ENCODE data around the gene USP12.
A peak's percentile ranks its signal among the peaks of the same experiment; 100 is the strongest.

Gene USP12

DNA sequence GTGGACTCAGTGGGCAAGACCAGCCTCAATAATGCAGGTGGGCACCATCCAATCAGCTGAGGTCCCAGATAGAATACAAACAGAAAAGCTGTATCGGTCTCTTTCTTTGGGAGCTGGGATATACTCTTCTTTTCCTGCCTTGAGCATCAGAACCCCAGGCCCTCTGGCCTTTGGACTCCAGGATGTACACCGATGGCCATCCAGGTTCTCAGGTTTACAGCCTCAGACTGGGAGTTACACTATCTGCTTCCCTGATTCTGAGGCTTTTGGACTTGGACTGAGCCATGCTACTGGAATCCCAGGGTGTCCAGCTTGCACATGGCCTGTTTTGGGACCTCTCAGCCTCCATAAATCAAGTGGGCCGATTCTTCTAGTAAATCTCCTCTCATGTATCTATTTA is 27.6 kb upstream of the USP12 start:
- Histone ChIP-seq H4K20me1 (ENCODE audit: insufficient read depth, low read length) (no peaks in the 10 kb centered on the region), H3K4me2 (ENCODE audit: low read length) (no peak overlapping the region)
- TF ChIP-seq, protein P1, sequence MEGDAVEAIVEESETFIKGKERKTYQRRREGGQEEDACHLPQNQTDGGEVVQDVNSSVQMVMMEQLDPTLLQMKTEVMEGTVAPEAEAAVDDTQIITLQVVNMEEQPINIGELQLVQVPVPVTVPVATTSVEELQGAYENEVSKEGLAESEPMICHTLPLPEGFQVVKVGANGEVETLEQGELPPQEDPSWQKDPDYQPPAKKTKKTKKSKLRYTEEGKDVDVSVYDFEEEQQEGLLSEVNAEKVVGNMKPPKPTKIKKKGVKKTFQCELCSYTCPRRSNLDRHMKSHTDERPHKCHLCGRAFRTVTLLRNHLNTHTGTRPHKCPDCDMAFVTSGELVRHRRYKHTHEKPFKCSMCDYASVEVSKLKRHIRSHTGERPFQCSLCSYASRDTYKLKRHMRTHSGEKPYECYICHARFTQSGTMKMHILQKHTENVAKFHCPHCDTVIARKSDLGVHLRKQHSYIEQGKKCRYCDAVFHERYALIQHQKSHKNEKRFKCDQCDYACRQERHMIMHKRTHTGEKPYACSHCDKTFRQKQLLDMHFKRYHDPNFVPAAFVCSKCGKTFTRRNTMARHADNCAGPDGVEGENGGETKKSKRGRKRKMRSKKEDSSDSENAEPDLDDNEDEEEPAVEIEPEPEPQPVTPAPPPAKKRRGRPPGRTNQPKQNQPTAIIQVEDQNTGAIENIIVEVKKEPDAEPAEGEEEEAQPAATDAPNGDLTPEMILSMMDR (IDR thresholded peaks at IDR 0.05; ENCODE audit: low read depth, low read length): no peak

GRCh38 chr13:27194895-27195764 is 23.5 kb upstream of the USP12 start:
- Histone ChIP-seq H3K4me3 (ENCODE audit: low read length) (no peak overlapping the region), H3K79me2 (ENCODE audit: low read length) (no peaks in the 10 kb centered on the region), H3K4me1 (ENCODE audit: low read length) (peaks cover 17% of the 10 kb centered on the region), H3K36me3 (replicated peaks; ENCODE audit: low read depth, low read length) (no peaks in the 10 kb centered on the region), H3K9ac (ENCODE audit: low read length) (no peak overlapping the region), H3K9me3 (ENCODE audit: insufficient read depth, low read length) (no peaks in the 10 kb centered on the region), H3K27me3 (ENCODE audit: low read depth, low read length) (no peaks in the 10 kb centered on the region; the same call in 1 of the 2 replicates), H3K27ac (ENCODE audit: low read length) (no peak overlapping the region), H2AFZ (ENCODE audit: low read depth, low read length) (no peak overlapping the region), H4K20me1 (ENCODE audit: insufficient read depth, low read length) (no peaks in the 10 kb centered on the region), H3K4me2 (ENCODE audit: low read length) (no peak overlapping the region)
- no peak for TF ChIP-seq EZH2phosphoT487 (IDR thresholded peaks at IDR 0.05; ENCODE audit: low read depth)

More for the DNA sequence above, 27.6 kb upstream of the USP12 start:
- Histone ChIP-seq H2AFZ (ENCODE audit: low read depth, low read length) (no peak overlapping the region), H3K79me2 (ENCODE audit: low read length) (no peaks in the 10 kb centered on the region), H3K9ac (ENCODE audit: low read length) (no peak overlapping the region), H3K9me3 (ENCODE audit: insufficient read depth, low read length) (no peaks in the 10 kb centered on the region), H3K36me3 (replicated peaks; ENCODE audit: low read depth, low read length) (no peaks in the 10 kb centered on the region), H3K27me3 (ENCODE audit: low read depth, low read length) (no peaks in the 10 kb centered on the region; the same call in 1 of the 2 replicates), H3K4me3 (ENCODE audit: low read length) (no peak overlapping the region), H3K4me1 (ENCODE audit: low read length) (no peaks in the 10 kb centered on the region), H3K27ac (ENCODE audit: low read length) (no peak overlapping the region)

DNA sequence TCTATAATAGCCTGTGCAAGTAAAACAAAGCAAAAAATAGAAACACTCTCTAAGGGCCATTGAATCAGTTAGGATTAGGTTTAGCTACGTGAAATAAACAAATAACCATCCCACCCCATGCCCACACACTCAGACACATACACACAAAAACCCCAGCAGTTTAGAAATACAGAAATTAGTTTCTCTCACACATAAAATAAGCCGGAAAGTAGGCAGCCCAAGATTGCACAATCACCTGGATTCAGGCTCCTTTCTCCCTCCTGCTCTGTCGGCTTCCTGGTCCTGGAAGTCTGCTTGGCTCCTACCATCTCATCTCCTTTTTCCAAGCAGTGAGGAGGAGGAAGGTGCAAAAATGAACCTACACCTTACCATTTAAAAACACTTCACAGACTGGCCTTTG is 22.6 kb upstream of the USP12 start:
- Histone ChIP-seq H3K4me2 (ENCODE audit: low read length) (no peak overlapping the region), H3K79me2 (ENCODE audit: low read length) (no peaks in the 10 kb centered on the region), H3K27ac (ENCODE audit: low read length) (no peak overlapping the region), H3K27me3 (ENCODE audit: low read depth, low read length) (no peaks in the 10 kb centered on the region; the same call in 1 of the 2 replicates), H4K20me1 (ENCODE audit: insufficient read depth, low read length) (no peaks in the 10 kb centered on the region), H3K9me3 (ENCODE audit: insufficient read depth, low read length) (no peaks in the 10 kb centered on the region), H3K4me3 (ENCODE audit: low read length) (no peak overlapping the region), H2AFZ (ENCODE audit: low read depth, low read length) (no peak overlapping the region), H3K4me1 (ENCODE audit: low read length) (peaks cover 17% of the 10 kb centered on the region), H3K36me3 (replicated peaks; ENCODE audit: low read depth, low read length) (no peaks in the 10 kb centered on the region), H3K9ac (ENCODE audit: low read length) (no peak overlapping the region)
- TF ChIP-seq, protein P1 (IDR thresholded peaks at IDR 0.05; ENCODE audit: low read depth, low read length): no peak
- TF ChIP-seq EZH2phosphoT487 (IDR thresholded peaks at IDR 0.05; ENCODE audit: low read depth): no peak

DNA sequence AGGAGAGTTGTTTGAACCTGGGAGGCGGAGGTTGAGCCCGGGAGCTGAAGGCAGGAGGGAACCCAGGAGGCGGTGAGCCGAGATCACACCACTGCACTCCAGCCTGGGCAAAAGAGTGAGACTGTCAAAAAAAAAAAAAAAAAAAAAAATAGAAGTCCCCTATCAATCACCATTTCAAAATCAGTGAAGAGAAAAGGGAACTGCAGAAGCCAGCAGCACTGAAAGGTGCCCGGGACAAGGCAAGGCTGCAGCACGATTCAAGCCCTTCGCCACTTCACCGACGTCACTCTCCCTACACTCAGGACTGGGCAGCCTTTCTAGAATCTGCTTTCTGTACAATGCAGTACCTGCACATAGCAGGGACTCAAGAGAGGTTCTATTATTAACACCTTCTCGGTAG is 21.9 kb upstream of the USP12 start:
- Histone ChIP-seq H3K79me2 (ENCODE audit: low read length) (no peaks in the 10 kb centered on the region), H3K27ac (ENCODE audit: low read length) (no peak overlapping the region), H3K4me1 (ENCODE audit: low read length) (peaks cover 17% of the 10 kb centered on the region), H3K4me3 (ENCODE audit: low read length) (no peak overlapping the region), H2AFZ (ENCODE audit: low read depth, low read length) (0 out of 2 replicates have a peak overlapping the region, but pooled peaks have one; percentile 28), H3K4me2 (ENCODE audit: low read length) (peak overlapping the region; percentile 33), H3K9ac (ENCODE audit: low read length) (no peak overlapping the region), H3K36me3 (replicated peaks; ENCODE audit: low read depth, low read length) (no peaks in the 10 kb centered on the region), H3K9me3 (ENCODE audit: insufficient read depth, low read length) (no peaks in the 10 kb centered on the region), H3K27me3 (ENCODE audit: low read depth, low read length) (no peaks in the 10 kb centered on the region; the same call in 1 of the 2 replicates), H4K20me1 (ENCODE audit: insufficient read depth, low read length) (no peaks in the 10 kb centered on the region)
- TF ChIP-seq EZH2phosphoT487 (IDR thresholded peaks at IDR 0.05; ENCODE audit: low read depth): no peak
- TF ChIP-seq, protein P1 (IDR thresholded peaks at IDR 0.05; ENCODE audit: low read depth, low read length): no peak

Measured in OCI-LY3 (cell line).